Renal cortex interstitium (tissue), 11 donors: ENCODE data around the gene TECTB. TPM values are rescaled to one million over a fixed set of nuclear protein-coding genes. Genes with fewer than 3 reads are reported as not detected.

Source experiments
- DNase-seq, 11 donors: peaks; one replicate each; pipeline ENCODE4 v3.0.0-alpha.2; 2013; ENCODE audit warnings: low read depth in 9 of 11, low spot score in 4 of 11; ENCODE audit errors: extremely low read depth in 1 of 11
- polyA plus RNA-seq, 3 donors: library from polyadenylated mRNA; unstranded; fragments of 120-200 nt; gene quantifications; one replicate each; pipeline ENCODE4 v1.2.1, GENCODE V29; 2013; ENCODE audit not compliant: insufficient read length in 3 of 3

The TECTB gene
- polyA plus RNA-seq, 3 donors = not detected

GRCh38 chr10:112265745-112266144 lies 17.5 kb upstream of the TECTB start:
- DNase-seq = no peak

- DNase-seq = no peak
These were observed 13.9 kb upstream of the TECTB start for GRCh38 chr10:112269266-112269665.

GRCh38 chr10:112271982-112272381 lies 11.2 kb upstream of the TECTB start:
- no peak for DNase-seq

GRCh38 chr10:112274831-112275230 lies 8.4 kb upstream of the TECTB start:
- no peak for DNase-seq

- DNase-seq = no peak
These were observed 7.5 kb upstream of the TECTB start for GRCh38 chr10:112275512-112276245.

- DNase-seq = no peak
These were observed 4.3 kb upstream of the TECTB start for GRCh38 chr10:112278871-112279270.

GRCh38 chr10:112279433-112279832 lies 3.8 kb upstream of the TECTB start:
- DNase-seq = no peak

GRCh38 chr10:112280205-112280921 lies 2.8 kb upstream of the TECTB start:
- DNase-seq = no peak

GRCh38 chr10:112282086-112282485 lies 1.1 kb upstream of the TECTB start:
- no peak for DNase-seq

GRCh38 chr10:112286837-112287818 lies 3.9 kb downstream of the TECTB start:
- no peak for DNase-seq

- no peak for DNase-seq
These were observed 4.6 kb downstream of the TECTB start for GRCh38 chr10:112287844-112288243.

GRCh38 chr10:112288486-112288885 lies 5.3 kb downstream of the TECTB start:
- DNase-seq = no peak

GRCh38 chr10:112289373-112290053 lies 6.3 kb downstream of the TECTB start:
- DNase-seq = no peak

GRCh38 chr10:112290054-112290373 lies 6.8 kb downstream of the TECTB start:
- DNase-seq = no peak

- no peak for DNase-seq
These were observed 11.0 kb downstream of the TECTB start for GRCh38 chr10:112294169-112294568.

GRCh38 chr10:112295853-112296830 lies 12.9 kb downstream of the TECTB start:
- no peak for DNase-seq

- no peak for DNase-seq
These were observed 13.7 kb downstream of the TECTB start for GRCh38 chr10:112296908-112297331.

GRCh38 chr10:112298581-112298980 lies 15.4 kb downstream of the TECTB start:
- peak in 1 of 11 donors; percentile 17 for DNase-seq
